Uterus (tissue), 4 donors: ENCODE results near the gene SECTM1. TPM values are rescaled to one million over a fixed set of nuclear protein-coding genes. Genes with fewer than 3 reads are reported as not detected.
A peak's percentile ranks its signal among the peaks of the same experiment; 100 is the strongest.

Experiments used
- DNase-seq, 2 donors: peaks; one replicate each; pipeline ENCODE4 v3.0.0-alpha.2; 2019 to 2020
- H3K27ac ChIP-seq, 2 donors: fragments of 200-600 bp; sonication (generic); 1 replicate in 1 of 2; 2 replicates in 1 of 2; pipeline ENCODE4 v1.5.1; 2016 to 2018
- H3K27me3 ChIP-seq, 2 donors: fragments of 200-600 bp; sonication (generic); one replicate each; pipeline ENCODE4 v1.5.1; 2018 to 2019; ENCODE audit warnings: control low read depth in 1 of 2
- H3K36me3 ChIP-seq, 2 donors: fragments of 200-600 bp; sonication (generic); one replicate each; pipeline ENCODE4 v1.5.1; 2019; ENCODE audit warnings: control low read depth in 1 of 2
- H3K4me1 ChIP-seq, 2 donors: fragments of 200-600 bp; sonication (generic); one replicate each; pipeline ENCODE4 v1.5.1; 2018 to 2019; ENCODE audit warnings: control low read depth in 1 of 2
- H3K4me3 ChIP-seq, 2 donors: fragments of 200-600 bp; sonication (generic); 1 replicate in 1 of 2; 2 replicates in 1 of 2; pipeline ENCODE4 v1.5.1; 2018 to 2019; ENCODE audit warnings: mild to moderate bottlenecking in 1 of 2
- H3K9me3 ChIP-seq, 2 donors: fragments of 200-600 bp; sonication (generic); one replicate each; pipeline ENCODE4 v1.5.1; 2019; ENCODE audit warnings: control low read depth in 1 of 2
- POLR2A ChIP-seq, 2 donors: fragments of 450-650 bp; IDR thresholded peaks; one replicate each; pipeline ENCODE4 v1.6.1; 2016; ENCODE audit warnings: antibody characterized with exemption in 2 of 2, mild to moderate bottlenecking in 1 of 2, moderate library complexity in 1 of 2
- intact Hi-C: fragments of 100-400 bp; cut with DNase I; formaldehyde crosslinking; loops from one replicate; pipeline ENCODE4 v1.15.1; 2023; ENCODE audit warnings: low total_unique reads
- total RNA-seq, 4 donors: library from RNA; depleted of rRNA in 3 of 4; stranded (reverse); fragments of >200 nt in 3 of 4; gene quantifications; one replicate each; pipeline versions ENCODE4 v1.1.0 to v1.2.4, GENCODE V29; 2014 to 2023
- TF ChIP-seq, protein P1 (sequence below), 4 experiments: fragments of 200-600 bp in 2 of 4; fragments of 450-650 bp in 2 of 4; sonication (generic) in 2 of 4; IDR thresholded peaks; one replicate each; pipeline ENCODE4 v1.5.1; 2016 to 2019; ENCODE audit warnings: antibody characterized with exemption in 4 of 4, mild to moderate bottlenecking in 2 of 4, moderate library complexity in 1 of 4
- donor health status: DM: yes; HTN: yes; CAD: no.

SECTM1 gene
- total RNA-seq, 4 donors from 2014 or later: 3.5 to 29.4 (median 9.0) TPM

DNA sequence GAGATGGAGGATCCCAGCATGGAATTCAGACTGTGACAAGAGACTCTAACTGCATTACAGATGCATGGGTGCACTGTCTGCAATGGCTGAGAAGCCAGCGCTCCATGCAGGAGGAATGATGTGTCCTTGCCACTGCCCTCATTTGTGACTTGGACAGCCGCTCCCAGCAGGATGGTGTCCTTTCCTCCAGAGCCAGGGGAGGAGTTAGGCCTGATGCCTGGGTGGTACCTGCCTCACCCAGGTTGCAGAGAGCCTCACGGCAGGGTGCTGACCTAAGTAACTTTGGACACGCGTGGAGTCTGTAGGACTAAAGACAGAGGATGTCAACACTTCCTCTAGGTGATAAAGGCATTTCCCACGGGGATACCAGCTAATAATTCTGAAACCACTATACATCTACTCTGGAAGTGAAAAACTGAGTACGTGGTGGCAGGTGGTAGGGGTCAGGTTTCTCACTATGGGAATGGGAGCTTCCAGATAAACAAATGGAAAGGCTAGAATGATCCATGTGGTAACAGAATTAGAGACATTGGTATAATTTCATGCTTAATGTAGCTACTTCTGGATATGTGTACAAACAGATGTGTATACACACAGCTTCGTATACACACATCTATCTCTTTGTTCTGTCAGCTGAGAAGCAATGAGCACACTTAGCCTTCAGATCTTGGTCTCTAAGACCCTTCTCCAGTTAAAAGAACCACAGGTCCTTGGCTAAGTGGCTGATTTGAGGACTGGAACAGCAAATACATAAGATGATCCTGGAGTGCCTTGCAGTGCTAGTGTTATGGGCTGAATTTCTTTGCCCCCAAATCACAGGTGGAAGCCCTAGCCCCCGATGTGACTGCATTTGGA lies 46.3 kb downstream of the SECTM1 start:
- TF ChIP-seq, protein P1, sequence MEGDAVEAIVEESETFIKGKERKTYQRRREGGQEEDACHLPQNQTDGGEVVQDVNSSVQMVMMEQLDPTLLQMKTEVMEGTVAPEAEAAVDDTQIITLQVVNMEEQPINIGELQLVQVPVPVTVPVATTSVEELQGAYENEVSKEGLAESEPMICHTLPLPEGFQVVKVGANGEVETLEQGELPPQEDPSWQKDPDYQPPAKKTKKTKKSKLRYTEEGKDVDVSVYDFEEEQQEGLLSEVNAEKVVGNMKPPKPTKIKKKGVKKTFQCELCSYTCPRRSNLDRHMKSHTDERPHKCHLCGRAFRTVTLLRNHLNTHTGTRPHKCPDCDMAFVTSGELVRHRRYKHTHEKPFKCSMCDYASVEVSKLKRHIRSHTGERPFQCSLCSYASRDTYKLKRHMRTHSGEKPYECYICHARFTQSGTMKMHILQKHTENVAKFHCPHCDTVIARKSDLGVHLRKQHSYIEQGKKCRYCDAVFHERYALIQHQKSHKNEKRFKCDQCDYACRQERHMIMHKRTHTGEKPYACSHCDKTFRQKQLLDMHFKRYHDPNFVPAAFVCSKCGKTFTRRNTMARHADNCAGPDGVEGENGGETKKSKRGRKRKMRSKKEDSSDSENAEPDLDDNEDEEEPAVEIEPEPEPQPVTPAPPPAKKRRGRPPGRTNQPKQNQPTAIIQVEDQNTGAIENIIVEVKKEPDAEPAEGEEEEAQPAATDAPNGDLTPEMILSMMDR (IDR thresholded peaks at IDR 0.05): no peak
- no peak for TF ChIP-seq POLR2A (IDR thresholded peaks at IDR 0.05)
- no peaks in the 10 kb centered on the region for H3K9me3 ChIP-seq
- DNase-seq: no peak
- peak overlapping the region; percentile 60 to 76 for H3K27ac ChIP-seq
- intact Hi-C loops: no loop called here
- no peak overlapping the region for H3K4me3 ChIP-seq
- H3K4me1 ChIP-seq: no peaks in the 10 kb centered on the region
- H3K36me3 ChIP-seq: no peaks in the 10 kb centered on the region
- H3K27me3 ChIP-seq: no peaks in the 10 kb centered on the region

DNA sequence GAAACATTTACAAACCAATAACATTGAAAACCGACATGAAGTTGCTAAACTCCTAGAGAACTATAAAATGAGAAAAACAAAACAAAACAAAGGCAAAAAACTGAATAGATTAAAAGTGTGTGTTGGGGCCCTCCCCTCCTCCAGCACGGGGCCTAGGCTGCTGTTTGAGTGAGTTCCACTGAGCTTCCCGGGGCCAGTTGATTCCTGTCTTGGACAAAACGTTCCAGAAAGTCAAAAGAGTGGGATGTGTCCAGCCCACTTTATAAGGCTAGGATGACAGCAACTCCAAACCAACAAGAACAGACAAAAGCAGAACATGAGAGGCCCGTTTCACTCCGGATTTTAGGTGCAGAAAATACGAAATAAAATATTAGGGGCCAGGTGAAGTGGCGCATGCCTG lies 48.4 kb downstream of the SECTM1 start:
- Histone ChIP-seq H3K36me3 (no peaks in the 10 kb centered on the region), H3K27ac (peak overlapping the region; percentile 43 to 84), H3K4me1 (no peaks in the 10 kb centered on the region), H3K9me3 (no peaks in the 10 kb centered on the region), H3K27me3 (no peaks in the 10 kb centered on the region), H3K4me3 (no peak overlapping the region)
- intact Hi-C loops: no loop called here
- DNase-seq: no peak
- TF ChIP-seq, protein P1 (IDR thresholded peaks at IDR 0.05): no peak
- TF ChIP-seq POLR2A (IDR thresholded peaks at IDR 0.05): no peak

DNA sequence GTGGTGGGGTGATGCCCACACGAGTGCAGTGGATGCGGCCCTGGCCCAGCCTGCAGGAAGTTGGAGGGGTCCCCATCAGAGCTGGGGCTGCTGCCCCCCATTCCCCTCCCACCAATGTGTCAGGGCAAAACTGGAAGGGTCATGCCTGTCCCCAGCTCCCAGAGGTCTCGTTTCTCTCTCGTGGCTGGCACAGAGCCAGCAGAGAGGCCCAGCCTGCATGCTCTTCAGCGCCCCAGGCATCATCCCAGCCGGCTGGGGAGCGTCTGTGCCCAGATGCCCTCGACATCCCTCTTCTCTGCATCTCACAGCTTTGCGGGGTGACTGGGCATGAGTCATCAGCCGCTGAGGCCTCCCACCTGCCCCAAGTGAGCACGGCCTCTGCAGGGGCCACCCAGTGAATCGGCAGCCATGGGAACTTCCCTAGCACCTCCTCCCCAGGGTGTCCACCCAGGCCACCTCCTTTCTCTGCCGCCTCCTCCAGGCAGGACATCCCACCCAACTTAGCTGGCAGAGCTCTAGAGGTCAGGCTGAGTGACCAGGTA lies 50.3 kb downstream of the SECTM1 start:
- Histone ChIP-seq H3K27ac (no peak overlapping the region), H3K27me3 (no peaks in the 10 kb centered on the region), H3K9me3 (no peaks in the 10 kb centered on the region), H3K4me3 (no peak overlapping the region), H3K4me1 (no peaks in the 10 kb centered on the region), H3K36me3 (no peaks in the 10 kb centered on the region)
- TF ChIP-seq, protein P1 (IDR thresholded peaks at IDR 0.05): no peak
- no peak for TF ChIP-seq POLR2A (IDR thresholded peaks at IDR 0.05)
- DNase-seq: peak in 1 of 2 donors; percentile 50
- intact Hi-C loops: no loop called here

DNA sequence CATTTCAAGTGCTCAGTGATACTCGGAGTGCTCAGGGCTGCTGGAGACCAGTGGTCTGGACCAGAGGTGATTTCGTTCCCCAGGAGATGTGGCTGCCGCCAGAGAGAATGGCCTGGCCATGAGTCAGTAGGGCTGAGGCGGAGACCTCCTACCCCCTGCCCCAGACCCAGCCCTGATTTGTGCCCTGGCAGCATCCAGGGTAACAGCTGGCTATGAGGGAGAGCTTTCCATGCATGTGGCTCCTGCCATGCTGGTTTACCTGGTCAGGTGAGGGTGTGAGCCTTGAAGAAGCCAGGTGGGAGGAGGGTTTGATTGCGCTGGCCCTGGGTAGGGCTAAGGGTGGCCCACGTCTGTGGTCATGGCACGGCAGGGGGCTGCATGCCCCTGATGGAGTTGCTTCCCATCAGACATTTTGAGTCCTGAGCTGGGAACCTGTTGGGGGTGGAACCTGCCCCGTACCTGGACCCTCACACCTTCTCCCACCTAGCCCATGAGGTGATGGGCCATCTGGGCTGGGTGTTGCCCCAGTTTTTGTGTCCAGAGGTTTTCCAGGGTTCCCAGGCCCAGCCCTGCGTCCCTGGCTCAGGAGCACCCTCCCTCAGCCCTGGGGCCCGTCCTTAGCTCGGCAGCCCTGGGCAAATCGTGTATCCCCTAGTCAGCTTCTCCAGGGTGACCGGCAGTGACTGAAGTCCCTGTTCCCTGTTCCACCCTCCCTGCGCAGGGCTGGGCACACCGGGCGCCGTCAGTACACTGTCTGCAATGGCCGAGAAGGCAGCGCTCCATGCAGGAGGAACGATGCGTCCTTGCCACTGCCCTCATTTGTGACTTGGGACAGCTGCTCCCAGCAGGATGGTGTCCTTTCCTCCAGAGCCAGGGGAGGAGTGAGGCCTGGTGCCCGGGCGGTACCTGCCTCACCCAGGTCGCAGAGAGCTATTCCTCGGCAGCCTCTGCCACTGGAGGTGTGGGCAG lies 51.0 kb downstream of the SECTM1 start:
- Histone ChIP-seq H3K36me3 (no peaks in the 10 kb centered on the region), H3K4me3 (no peak overlapping the region), H3K27me3 (no peaks in the 10 kb centered on the region), H3K9me3 (no peaks in the 10 kb centered on the region), H3K4me1 (no peaks in the 10 kb centered on the region), H3K27ac (no peak overlapping the region)
- intact Hi-C loops: no loop called here
- no peak for DNase-seq
- TF ChIP-seq, protein P1 (IDR thresholded peaks at IDR 0.05): no peak
- no peak for TF ChIP-seq POLR2A (IDR thresholded peaks at IDR 0.05)
